Gastroesophageal sphincter (tissue), 3 donors: ENCODE results near the gene KAT7.

Experiments used
- EP300 ChIP-seq: sonication (generic); formaldehyde crosslinking; IDR thresholded peaks from one replicate; pipeline ENCODE4 v1.6.1; 2017; ENCODE audit warnings: antibody characterized with exemption, mild to moderate bottlenecking
- TF ChIP-seq, protein P1 (sequence below), 4 experiments: fragments of 200-600 bp in 2 of 4; fragments of 450-650 bp in 2 of 4; sonication (generic) in 1 of 4; IDR thresholded peaks; one replicate each; pipeline ENCODE4 v1.5.1; 2017 to 2019; ENCODE audit warnings: antibody characterized with exemption in 4 of 4, mild to moderate bottlenecking in 2 of 4, moderate library complexity in 2 of 4

DNA sequence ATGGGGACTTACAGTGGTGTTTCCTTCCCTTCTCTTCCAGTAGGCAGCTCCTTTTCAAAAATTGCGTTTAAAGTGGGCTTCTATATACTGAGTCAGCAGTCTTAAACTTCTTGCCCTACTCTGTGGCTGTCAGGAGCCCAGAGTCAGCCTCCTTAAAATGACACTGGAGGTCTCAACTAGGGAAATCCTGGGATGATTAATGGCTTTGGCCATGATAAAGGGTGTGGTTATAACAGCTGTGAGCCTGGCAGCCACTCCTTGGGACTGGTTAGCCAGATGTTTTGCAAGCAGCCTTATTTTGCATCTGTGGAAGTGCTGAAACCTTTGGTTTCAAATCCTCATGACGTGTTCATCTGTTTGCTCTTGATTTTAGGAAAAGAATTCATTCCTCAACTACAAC is 34.3 kb downstream of the KAT7 start:
- TF ChIP-seq, protein P1, sequence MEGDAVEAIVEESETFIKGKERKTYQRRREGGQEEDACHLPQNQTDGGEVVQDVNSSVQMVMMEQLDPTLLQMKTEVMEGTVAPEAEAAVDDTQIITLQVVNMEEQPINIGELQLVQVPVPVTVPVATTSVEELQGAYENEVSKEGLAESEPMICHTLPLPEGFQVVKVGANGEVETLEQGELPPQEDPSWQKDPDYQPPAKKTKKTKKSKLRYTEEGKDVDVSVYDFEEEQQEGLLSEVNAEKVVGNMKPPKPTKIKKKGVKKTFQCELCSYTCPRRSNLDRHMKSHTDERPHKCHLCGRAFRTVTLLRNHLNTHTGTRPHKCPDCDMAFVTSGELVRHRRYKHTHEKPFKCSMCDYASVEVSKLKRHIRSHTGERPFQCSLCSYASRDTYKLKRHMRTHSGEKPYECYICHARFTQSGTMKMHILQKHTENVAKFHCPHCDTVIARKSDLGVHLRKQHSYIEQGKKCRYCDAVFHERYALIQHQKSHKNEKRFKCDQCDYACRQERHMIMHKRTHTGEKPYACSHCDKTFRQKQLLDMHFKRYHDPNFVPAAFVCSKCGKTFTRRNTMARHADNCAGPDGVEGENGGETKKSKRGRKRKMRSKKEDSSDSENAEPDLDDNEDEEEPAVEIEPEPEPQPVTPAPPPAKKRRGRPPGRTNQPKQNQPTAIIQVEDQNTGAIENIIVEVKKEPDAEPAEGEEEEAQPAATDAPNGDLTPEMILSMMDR (IDR thresholded peaks at IDR 0.05) = no peak
- TF ChIP-seq EP300 = no peak
